LNCaP clone FGC (cell line): ENCODE measurements around the gene MRAS.

ENCODE experiments used
- DNase-seq: peaks from one replicate; pipeline ENCODE4 v3.0.0-alpha.2; 2011; ENCODE audit warnings: low read depth
- H3K4me3 ChIP-seq: 2 replicates; pipeline ENCODE4 v1.5.1; 2011; ENCODE audit warnings: mild to moderate bottlenecking, low read depth, low read length, control low read depth
- CTCF ChIP-seq: IDR thresholded peaks from 2 replicates; pipeline ENCODE4 v1.5.1; 2012; ENCODE audit warnings: mild to moderate bottlenecking; ENCODE audit not compliant: control insufficient read depth, insufficient read depth; ENCODE audit errors: extremely low read depth

The MRAS gene

GRCh38 chr3:138338811-138339210 lies 9.6 kb upstream of the MRAS start:
- no peak for TF ChIP-seq CTCF
- no peak for DNase-seq
- H3K4me3 ChIP-seq, result no peak overlapping the region

GRCh38 chr3:138340511-138340910 lies 7.9 kb upstream of the MRAS start:
- DNase-seq, result no peak
- no peak overlapping the region for H3K4me3 ChIP-seq
- no peak for TF ChIP-seq CTCF

- no peak overlapping the region for H3K4me3 ChIP-seq
- no peak for TF ChIP-seq CTCF
- DNase-seq, result no peak
Observed at GRCh38 chr3:138344754-138345153, 3.6 kb upstream of the MRAS start.

GRCh38 chr3:138348754-138349739 lies 668 bp downstream of the MRAS start:
- TF ChIP-seq CTCF, result no peak
- H3K4me3 ChIP-seq, result peak overlapping the region; percentile 55
- DNase-seq, result no peak

GRCh38 chr3:138349926-138350665 lies 1.7 kb downstream of the MRAS start:
- DNase-seq, result no peak
- TF ChIP-seq CTCF, result no peak
- no peak overlapping the region for H3K4me3 ChIP-seq

GRCh38 chr3:138351151-138351550 lies 2.8 kb downstream of the MRAS start:
- no peak overlapping the region for H3K4me3 ChIP-seq
- TF ChIP-seq CTCF, result no peak
- no peak for DNase-seq
